ENCODE measurements around the gene ELP5. TPM values are rescaled to one million over a fixed set of nuclear protein-coding genes. Genes with fewer than 3 reads are reported as not detected.
A peak's percentile ranks its signal among the peaks of the same experiment; 100 is the strongest.

The ELP5 gene
- total RNA-seq, 1 donor from 2014 or later = 36.9 TPM

GRCh38 chr17:7295230-7296180 lies 43.5 kb downstream of the ELP5 start:
- no peaks in the 10 kb centered on the region for H3K36me3 Mint-ChIP-seq (ENCODE audit: low read depth, unreplicated experiment)
- H3K4me1 Mint-ChIP-seq (ENCODE audit: unreplicated experiment) = peaks cover 18% of the 10 kb centered on the region
- H3K4me3 Mint-ChIP-seq (ENCODE audit: unreplicated experiment) = no peak overlapping the region
- no peak overlapping the region for H3K27ac Mint-ChIP-seq (ENCODE audit: unreplicated experiment)
- DNase-seq (ENCODE audit: low spot score) = no peak
- H3K27me3 Mint-ChIP-seq (ENCODE audit: unreplicated experiment) = peaks cover 15% of the 10 kb centered on the region
- TF ChIP-seq CTCF (IDR thresholded peaks at IDR 0.05; ENCODE audit: unreplicated experiment) = no peak
- no peaks in the 10 kb centered on the region for H3K9me3 Mint-ChIP-seq (ENCODE audit: unreplicated experiment)

- peak; percentile 79 for TF ChIP-seq CTCF (IDR thresholded peaks at IDR 0.05; ENCODE audit: unreplicated experiment)
- Mint-ChIP-seq H3K27me3 (ENCODE audit: unreplicated experiment) (peaks cover 15% of the 10 kb centered on the region), H3K4me3 (ENCODE audit: unreplicated experiment) (no peak overlapping the region)
Measured at GRCh38 chr17:7296189-7296861, 44.3 kb downstream of the ELP5 start.

GRCh38 chr17:7304179-7304578 lies 52.2 kb downstream of the ELP5 start:
- H3K36me3 Mint-ChIP-seq (ENCODE audit: low read depth, unreplicated experiment) = peaks cover 6% of the 10 kb centered on the region
- H3K27me3 Mint-ChIP-seq (ENCODE audit: unreplicated experiment) = peaks cover 15% of the 10 kb centered on the region
- H3K4me1 Mint-ChIP-seq (ENCODE audit: unreplicated experiment) = peaks cover 18% of the 10 kb centered on the region
- H3K27ac Mint-ChIP-seq (ENCODE audit: unreplicated experiment) = peak overlapping the region; percentile 75
- no peak overlapping the region for H3K4me3 Mint-ChIP-seq (ENCODE audit: unreplicated experiment)
- TF ChIP-seq CTCF (IDR thresholded peaks at IDR 0.05; ENCODE audit: unreplicated experiment) = no peak
- no peak for DNase-seq (ENCODE audit: low spot score)
- no peaks in the 10 kb centered on the region for H3K9me3 Mint-ChIP-seq (ENCODE audit: unreplicated experiment)

More at GRCh38 chr17:7296189-7296861, 44.3 kb downstream of the ELP5 start:
- Mint-ChIP-seq H3K36me3 (ENCODE audit: low read depth, unreplicated experiment) (no peaks in the 10 kb centered on the region), H3K4me1 (ENCODE audit: unreplicated experiment) (peaks cover 18% of the 10 kb centered on the region), H3K9me3 (ENCODE audit: unreplicated experiment) (no peaks in the 10 kb centered on the region), H3K27ac (ENCODE audit: unreplicated experiment) (no peak overlapping the region)
- peak; percentile 95 for DNase-seq (ENCODE audit: low spot score)

- H3K27me3 Mint-ChIP-seq (ENCODE audit: unreplicated experiment) = peaks cover 19% of the 10 kb centered on the region
- H3K27ac Mint-ChIP-seq (ENCODE audit: unreplicated experiment) = peak within 1 kb of the TSS; percentile 92
- peak within 1 kb of the TSS; percentile 96 for H3K4me3 Mint-ChIP-seq (ENCODE audit: unreplicated experiment)
Measured at GRCh38 chr17:7306911-7307685, 55.1 kb downstream of the ELP5 start, which contains the start of gene EIF5A. Gene EIF5A (plus strand): TSS chr17:7307628. CDS start chr17:7309636, 2,008 bp downstream.

More at GRCh38 chr17:7306911-7307685, 55.1 kb downstream of the ELP5 start, which contains the start of gene EIF5A:
- Mint-ChIP-seq H3K36me3 (ENCODE audit: low read depth, unreplicated experiment) (peaks cover 29% of the 10 kb centered on the region), H3K4me1 (ENCODE audit: unreplicated experiment) (peaks cover 29% of the 10 kb centered on the region), H3K9me3 (ENCODE audit: unreplicated experiment) (no peaks in the 10 kb centered on the region)
- TF ChIP-seq CTCF (IDR thresholded peaks at IDR 0.05; ENCODE audit: unreplicated experiment) = no peak
- DNase-seq (ENCODE audit: low spot score) = peak; percentile 100
